ENCODE results near the gene RBM20. TPM values are rescaled to one million over a fixed set of nuclear protein-coding genes. Genes with fewer than 3 reads are reported as not detected.

RBM20 gene
- total and polyA plus RNA-seq, 2 of the 4 experiments (the other 2 are of a cell fraction): under 0.01 to 0.15 TPM

GRCh38 chr10:110746969-110747608 is 103.0 kb downstream of the RBM20 start:
- H3K4me1 ChIP-seq (ENCODE audit: control insufficient read depth, insufficient read depth, low read length): no peaks in the 10 kb centered on the region
- H3K18ac ChIP-seq (ENCODE audit: low read depth, low read length): no peak overlapping the region
- no peaks in the 10 kb centered on the region; the same call in 1 of the 2 replicates for H4K20me1 ChIP-seq (ENCODE audit: insufficient read depth, low read length)
- H3K27me3 ChIP-seq (ENCODE audit: control insufficient read depth, insufficient read depth, low read length): peaks cover 6% of the 10 kb centered on the region
- no peak overlapping the region for H3K14ac ChIP-seq (replicated peaks; ENCODE audit: low read depth, low read length)
- no peak overlapping the region for H2AK9ac ChIP-seq (replicated peaks; ENCODE audit: low read depth, low read length, poor library complexity)
- no peak overlapping the region for H2BK120ac ChIP-seq (ENCODE audit: low read depth, low read length)
- H3K4me2 ChIP-seq (ENCODE audit: low read depth, low read length): no peak overlapping the region
- no peak overlapping the region for H3K27ac ChIP-seq (ENCODE audit: insufficient read depth, low read length)
- no peak overlapping the region for H3K23ac ChIP-seq (ENCODE audit: low read depth, low read length)
- H4K91ac ChIP-seq (ENCODE audit: insufficient read depth, low read depth, low read length): no peak overlapping the region
- no peaks in the 10 kb centered on the region for H3K9me1 ChIP-seq (ENCODE audit: insufficient read depth, low read length)
- H3K4me3 ChIP-seq (ENCODE audit: insufficient read depth, low read depth, low read length): no peak overlapping the region
- H3K4ac ChIP-seq (ENCODE audit: low read depth, low read length): no peak overlapping the region
- intact Hi-C loops (cut with micrococcal nuclease) (loop anchor here (1.0 to 10.0 kb wide), 5 partner anchors 126 to 1390 kb away; no protein-coding TSS in a partner anchor), in situ Hi-C loops (cut with MboI; ENCODE audit: low sequenced_read_pairs) (loop anchor here (10.0 kb wide), 3 partner anchors 132 to 1388 kb away; no protein-coding TSS in a partner anchor), dilution Hi-C loops (cut with HindIII; ENCODE audit: low sequenced_read_pairs, unreplicated experiment) (no loop called here)
- no peak overlapping the region for H2BK15ac ChIP-seq (ENCODE audit: low read depth, low read length)
- no CpG with 5 or more reads among the region's 1 CpG for WGBS, 2 experiments (ENCODE audit: extremely low coverage in 2 of 2, insufficient read length in 1 of 2)
- DNase-seq (no peak), ATAC-seq (ENCODE audit: low read depth) (no peak)
- no peaks in the 10 kb centered on the region for H3K36me3 ChIP-seq (ENCODE audit: control insufficient read depth, insufficient read depth, low read length)
- POLR2A ChIA-PET (ENCODE audit: unreplicated experiment): interaction anchor here (0.6 kb wide), 1 partner anchor 14 kb away, joined by 3 read pairs; no protein-coding TSS in a partner anchor
- H2BK20ac ChIP-seq (ENCODE audit: low read depth, low read length): no peak overlapping the region
- no peak overlapping the region for H4K5ac ChIP-seq (ENCODE audit: low read depth, low read length)
- CTCF ChIA-PET: interaction anchor here (0.6 to 1.5 kb wide), 9 partner anchors 11 to 170 kb away, joined by 3 to 11 read pairs (median 4); no protein-coding TSS in a partner anchor
- BruUV-seq (replicated peaks): no TSS peak
- no peaks in the 10 kb centered on the region for H3K9me3 ChIP-seq (ENCODE audit: control insufficient read depth, insufficient read depth, low read length)
- no peak overlapping the region for H3K56ac ChIP-seq (ENCODE audit: extremely low read depth, insufficient read depth, low read length)
- H3K9ac ChIP-seq (ENCODE audit: low read depth, low read length): no peak overlapping the region
- H4K8ac ChIP-seq (ENCODE audit: low read depth in 2 of 2, low read length in 2 of 2): no peak overlapping the region
- H2AK5ac ChIP-seq (ENCODE audit: low read depth, low read length): no peak overlapping the region
- no peak for TF ChIP-seq CEBPB (IDR thresholded peaks at IDR 0.05; ENCODE audit: low read depth, low read length)
- TF ChIP-seq RFX5 (IDR thresholded peaks at IDR 0.05; ENCODE audit: low read depth, low read length): no peak
- no peak for TF ChIP-seq MAFK (IDR thresholded peaks at IDR 0.05; ENCODE audit: low read depth, low read length)
- TF ChIP-seq, protein P1, sequence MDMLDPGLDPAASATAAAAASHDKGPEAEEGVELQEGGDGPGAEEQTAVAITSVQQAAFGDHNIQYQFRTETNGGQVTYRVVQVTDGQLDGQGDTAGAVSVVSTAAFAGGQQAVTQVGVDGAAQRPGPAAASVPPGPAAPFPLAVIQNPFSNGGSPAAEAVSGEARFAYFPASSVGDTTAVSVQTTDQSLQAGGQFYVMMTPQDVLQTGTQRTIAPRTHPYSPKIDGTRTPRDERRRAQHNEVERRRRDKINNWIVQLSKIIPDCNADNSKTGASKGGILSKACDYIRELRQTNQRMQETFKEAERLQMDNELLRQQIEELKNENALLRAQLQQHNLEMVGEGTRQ (IDR thresholded peaks at IDR 0.05; ENCODE audit: low read depth, low read length): no peak
- no peak for TF ChIP-seq RAD21 (IDR thresholded peaks at IDR 0.05; ENCODE audit: low read length)
- TF ChIP-seq MAZ (IDR thresholded peaks at IDR 0.05; ENCODE audit: borderline replicate concordance, low read depth, low read length): no peak
- no peak for TF ChIP-seq RCOR1 (IDR thresholded peaks at IDR 0.05; ENCODE audit: insufficient replicate concordance, low read length)
- TF ChIP-seq FOS (IDR thresholded peaks at IDR 0.05; ENCODE audit: low read depth, low read length): no peak
- no peak for TF ChIP-seq BHLHE40 (IDR thresholded peaks at IDR 0.05; ENCODE audit: low read depth, low read length)
- no peak overlapping the region for H2BK5ac ChIP-seq (ENCODE audit: low read depth, low read length, poor library complexity, severe bottlenecking)
- H3K79me1 ChIP-seq (ENCODE audit: low read depth in 1 of 2, low read length in 2 of 2): no peaks in the 10 kb centered on the region
- no peak overlapping the region for H2AFZ ChIP-seq (replicated peaks; ENCODE audit: low read length, poor library complexity)
